HG02759 (cell line): ENCODE data around the gene PKMYT1.
"Not testable (repeated sequence)": the region's sequence is repeated elsewhere in the genome, so short reads cannot be mapped to it uniquely, and the experiment has no call there.

Experiments used
- ATAC-seq: cut with Tn5 transposase; IDR thresholded peaks from one replicate; pipeline ENCODE4 v1.9.1; 2021; ENCODE audit warnings: mild to moderate bottlenecking, moderate library complexity; ENCODE audit not compliant: unreplicated experiment

Gene PKMYT1

GRCh38 chr16:2936436-2937011 is 43.7 kb downstream of the PKMYT1 start:
- ATAC-seq: no peak

GRCh38 chr16:2934450-2934849 is 45.8 kb downstream of the PKMYT1 start:
- no peak for ATAC-seq

- no peak for ATAC-seq
These were observed 46.5 kb downstream of the PKMYT1 start for GRCh38 chr16:2933701-2934100.

GRCh38 chr16:2933136-2933535 is 47.1 kb downstream of the PKMYT1 start:
- no peak for ATAC-seq

GRCh38 chr16:2931231-2931914 is 48.9 kb downstream of the PKMYT1 start:
- ATAC-seq: not testable (repeated sequence)

GRCh38 chr16:2930236-2930635 is 50.0 kb downstream of the PKMYT1 start:
- no peak for ATAC-seq

- ATAC-seq: no peak
These were observed 50.6 kb downstream of the PKMYT1 start for GRCh38 chr16:2929693-2930092.

- ATAC-seq: no peak
These were observed 51.5 kb downstream of the PKMYT1 start for GRCh38 chr16:2928796-2929195.

- not testable (repeated sequence) for ATAC-seq
These were observed 52.1 kb downstream of the PKMYT1 start for GRCh38 chr16:2928151-2928550.

GRCh38 chr16:2927010-2927646 is 53.1 kb downstream of the PKMYT1 start:
- ATAC-seq: peak; percentile 64

- no peak for ATAC-seq
These were observed 53.6 kb downstream of the PKMYT1 start for GRCh38 chr16:2926650-2926999.

- no peak for ATAC-seq
These were observed 54.1 kb downstream of the PKMYT1 start for GRCh38 chr16:2925951-2926649.

- no peak for ATAC-seq
These were observed 55.1 kb downstream of the PKMYT1 start for GRCh38 chr16:2924901-2925755.

GRCh38 chr16:2923481-2923880 is 56.8 kb downstream of the PKMYT1 start:
- ATAC-seq: no peak
